Spinal cord (tissue), 10 donors: Measurements from ENCODE around the gene GPATCH4. TPM values are rescaled to one million over a fixed set of nuclear protein-coding genes. Genes with fewer than 3 reads are reported as not detected.
A peak's percentile ranks its signal among the peaks of the same experiment; 100 is the strongest.
"Not testable (repeated sequence)": the region's sequence is repeated elsewhere in the genome, so short reads cannot be mapped to it uniquely, and the experiment has no call there.

Experiments
- DNase-seq, 6 donors: peaks; one replicate each; pipeline versions ENCODE4 v3.0.0 to v3.0.0-alpha.2; 2013 to 2015; ENCODE audit warnings: low spot score in 6 of 6, low read depth in 4 of 6
- H3K27ac ChIP-seq: one replicate; pipeline ENCODE4 v1.5.1; 2013; ENCODE audit warnings: low read depth, low read length, control low read depth
- H3K27me3 ChIP-seq: one replicate; pipeline ENCODE4 v1.6.1; 2013; ENCODE audit warnings: low read length; ENCODE audit not compliant: control insufficient read depth, insufficient read depth
- H3K36me3 ChIP-seq: one replicate; pipeline ENCODE4 v1.6.1; 2013; ENCODE audit warnings: low read length; ENCODE audit not compliant: control insufficient read depth, insufficient read depth
- H3K4me1 ChIP-seq: one replicate; pipeline ENCODE4 v1.6.1; 2013; ENCODE audit warnings: low read length; ENCODE audit not compliant: control insufficient read depth, insufficient read depth
- H3K4me3 ChIP-seq: one replicate; pipeline ENCODE4 v1.5.1; 2013; ENCODE audit warnings: low read depth, low read length, control low read depth
- H3K9me3 ChIP-seq: one replicate; pipeline ENCODE4 v1.6.1; 2013; ENCODE audit warnings: low read length; ENCODE audit not compliant: control insufficient read depth, insufficient read depth
- WGBS: methylation state at CpG from one replicate; pipeline ENCODE4 v1.1.5; 2013; ENCODE audit warnings: missing lambda C conversion rate; ENCODE audit not compliant: insufficient coverage; 5-methylcytosine and 5-hydroxymethylcytosine counted together
- polyA plus RNA-seq, 2 donors: library from polyadenylated mRNA; unstranded; fragments of 120-200 nt; gene quantifications; one replicate each; pipeline ENCODE4 v1.2.1, GENCODE V29; 2013; ENCODE audit not compliant: insufficient read length in 2 of 2
- total RNA-seq, 2 donors: library from RNA; depleted of rRNA in 1 of 2; stranded (reverse); fragments of 120-200 nt in 1 of 2; fragments of >200 nt in 1 of 2; gene quantifications; one replicate each; pipeline versions ENCODE4 v1.2.3 to v1.2.4, GENCODE V29; 2013 to 2014
- donor health status: healthy.

GPATCH4 gene
- total and polyA plus RNA-seq, 4 donors = 9.5 to 44.5 (median 25.7) TPM

- Histone ChIP-seq H3K4me3 (peak overlapping the region; percentile 87), H3K4me1 (peaks cover 36% of the 10 kb centered on the region), H3K27ac (peak overlapping the region; percentile 69), H3K36me3 (peaks cover 35% of the 10 kb centered on the region), H3K27me3 (no peaks in the 10 kb centered on the region), H3K9me3 (no peaks in the 10 kb centered on the region)
- WGBS = 39% methylated on average over 8 of the region's 16 CpGs
- DNase-seq = no peak
Observed at GRCh38 chr1:156592158-156592909, 8.9 kb downstream of the GPATCH4 start.

GRCh38 chr1:156591432-156592157 is 9.7 kb downstream of the GPATCH4 start, which contains the start of gene NAXE:
TSS of gene NAXE (plus strand) at chr1:156591776. CDS start at chr1:156591805, 29 bp downstream.
- Histone ChIP-seq H3K27ac (peak within 1 kb of the TSS; percentile 69), H3K27me3 (no peaks in the 10 kb centered on the region), H3K4me1 (peaks cover 36% of the 10 kb centered on the region), H3K4me3 (peak within 1 kb of the TSS; percentile 87), H3K9me3 (no peaks in the 10 kb centered on the region), H3K36me3 (peaks cover 28% of the 10 kb centered on the region)
- peak in 3 of 6 donors; percentile 65 to 92 (median 90) for DNase-seq
- WGBS = under 1% methylated on average over 60 of the region's 60 CpGs

- no peaks in the 10 kb centered on the region for H3K27me3 ChIP-seq
- H3K4me3 ChIP-seq = peak overlapping the region; percentile 87
- H3K27ac ChIP-seq = peak overlapping the region; percentile 19
- H3K4me1 ChIP-seq = peaks cover 36% of the 10 kb centered on the region
- 0% methylated on average over 1 of the region's 6 CpGs for WGBS
- no peaks in the 10 kb centered on the region for H3K9me3 ChIP-seq
- DNase-seq = no peak
- H3K36me3 ChIP-seq = peaks cover 23% of the 10 kb centered on the region
Observed at GRCh38 chr1:156591181-156591431, 10.2 kb downstream of the GPATCH4 start.

GRCh38 chr1:156590326-156591180 is 10.7 kb downstream of the GPATCH4 start:
- H3K4me3 ChIP-seq = peak overlapping the region; percentile 87
- DNase-seq = no peak
- H3K36me3 ChIP-seq = peaks cover 18% of the 10 kb centered on the region
- H3K9me3 ChIP-seq = no peaks in the 10 kb centered on the region
- H3K4me1 ChIP-seq = peaks cover 32% of the 10 kb centered on the region
- H3K27me3 ChIP-seq = no peaks in the 10 kb centered on the region
- 87% methylated on average over 2 of the region's 10 CpGs for WGBS
- H3K27ac ChIP-seq = no peak overlapping the region

GRCh38 chr1:156589546-156589945 is 11.7 kb downstream of the GPATCH4 start:
- peaks cover 24% of the 10 kb centered on the region for H3K4me1 ChIP-seq
- H3K27ac ChIP-seq = no peak overlapping the region
- H3K27me3 ChIP-seq = no peaks in the 10 kb centered on the region
- no peak for DNase-seq
- H3K36me3 ChIP-seq = peaks cover 9% of the 10 kb centered on the region
- H3K9me3 ChIP-seq = no peaks in the 10 kb centered on the region
- WGBS = 100% methylated on average over 1 of the region's 5 CpGs
- H3K4me3 ChIP-seq = no peak overlapping the region

GRCh38 chr1:156587927-156588326 is 13.4 kb downstream of the GPATCH4 start:
- not testable (repeated sequence) for H3K27me3 ChIP-seq, DNase-seq, H3K9me3 ChIP-seq, H3K4me3 ChIP-seq, H3K36me3 ChIP-seq, H3K27ac ChIP-seq
- WGBS = 83% methylated on average over 5 of the region's 8 CpGs
- peaks cover 12% of the 10 kb centered on the region for H3K4me1 ChIP-seq

- H3K9me3 ChIP-seq = no peaks in the 10 kb centered on the region
- H3K27ac ChIP-seq = no peak overlapping the region
- H3K4me1 ChIP-seq = peaks cover 2% of the 10 kb centered on the region
- no peak overlapping the region for H3K4me3 ChIP-seq
- H3K36me3 ChIP-seq = no peaks in the 10 kb centered on the region
- DNase-seq = no peak
- H3K27me3 ChIP-seq = no peaks in the 10 kb centered on the region
- 100% methylated on average over 1 of the region's 3 CpGs for WGBS
Observed at GRCh38 chr1:156586892-156587477, 14.3 kb downstream of the GPATCH4 start.

GRCh38 chr1:156586323-156586722 is 15.0 kb downstream of the GPATCH4 start:
- Histone ChIP-seq H3K36me3 (no peaks in the 10 kb centered on the region), H3K27me3 (no peaks in the 10 kb centered on the region), H3K4me1 (no peaks in the 10 kb centered on the region), H3K9me3 (no peaks in the 10 kb centered on the region), H3K4me3 (no peak overlapping the region), H3K27ac (no peak overlapping the region)
- no peak for DNase-seq
- 60% methylated on average over 4 of the region's 4 CpGs for WGBS

GRCh38 chr1:156584813-156585212 is 16.5 kb downstream of the GPATCH4 start:
- H3K9me3 ChIP-seq = no peaks in the 10 kb centered on the region
- no peaks in the 10 kb centered on the region for H3K36me3 ChIP-seq
- no peak for DNase-seq
- no peaks in the 10 kb centered on the region for H3K4me1 ChIP-seq
- H3K4me3 ChIP-seq = no peak overlapping the region
- H3K27ac ChIP-seq = no peak overlapping the region
- WGBS = 35% methylated on average over 7 of the region's 11 CpGs
- H3K27me3 ChIP-seq = no peaks in the 10 kb centered on the region
